PFSK-1 (cell line): ENCODE measurements around the gene TMEM233.

Source experiments
- POLR2AphosphoS5 ChIP-seq: IDR thresholded peaks from 2 replicates; pipeline ENCODE4 v1.6.1; 2012; ENCODE audit warnings: low read depth, mild to moderate bottlenecking, control low read depth, low read length, moderate library complexity
- SIN3A ChIP-seq: IDR thresholded peaks from 2 replicates; pipeline ENCODE4 v1.6.1; 2012; ENCODE audit warnings: mild to moderate bottlenecking, low read length, moderate library complexity, borderline replicate concordance; ENCODE audit not compliant: insufficient read depth
- TF ChIP-seq, protein P1 (sequence below), 2 experiments: IDR thresholded peaks; 2 replicates each; pipeline versions ENCODE4 v1.6.1 to v1.8.0; 2011 to 2012; ENCODE audit warnings: low read depth in 2 of 2, low read length in 2 of 2, control low read depth in 1 of 2, inconsistent platforms in 1 of 2, mild to moderate bottlenecking in 1 of 2, moderate library complexity in 1 of 2; ENCODE audit not compliant: insufficient read depth in 1 of 2

DNA sequence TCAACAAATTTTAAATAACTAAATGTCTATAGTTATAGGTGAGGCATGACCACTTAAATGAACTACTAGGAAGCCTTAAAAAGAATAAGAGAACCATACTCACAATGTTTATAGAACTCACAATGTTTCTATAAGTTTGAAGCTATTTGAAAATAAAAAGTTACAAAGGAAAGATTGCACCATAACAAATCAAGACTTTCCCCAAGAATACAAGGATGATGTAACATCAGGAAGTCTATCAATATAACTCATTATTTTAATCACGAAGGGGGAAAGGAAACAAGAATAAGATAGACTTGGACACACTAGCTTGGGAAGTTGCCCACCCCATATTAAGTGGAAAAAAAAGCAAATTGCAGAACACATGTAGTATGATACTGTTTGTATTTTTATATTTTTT, 26.9 kb downstream of the TMEM233 start:
- TF ChIP-seq POLR2AphosphoS5 (no peak), SIN3A (no peak)
- TF ChIP-seq, protein P1, sequence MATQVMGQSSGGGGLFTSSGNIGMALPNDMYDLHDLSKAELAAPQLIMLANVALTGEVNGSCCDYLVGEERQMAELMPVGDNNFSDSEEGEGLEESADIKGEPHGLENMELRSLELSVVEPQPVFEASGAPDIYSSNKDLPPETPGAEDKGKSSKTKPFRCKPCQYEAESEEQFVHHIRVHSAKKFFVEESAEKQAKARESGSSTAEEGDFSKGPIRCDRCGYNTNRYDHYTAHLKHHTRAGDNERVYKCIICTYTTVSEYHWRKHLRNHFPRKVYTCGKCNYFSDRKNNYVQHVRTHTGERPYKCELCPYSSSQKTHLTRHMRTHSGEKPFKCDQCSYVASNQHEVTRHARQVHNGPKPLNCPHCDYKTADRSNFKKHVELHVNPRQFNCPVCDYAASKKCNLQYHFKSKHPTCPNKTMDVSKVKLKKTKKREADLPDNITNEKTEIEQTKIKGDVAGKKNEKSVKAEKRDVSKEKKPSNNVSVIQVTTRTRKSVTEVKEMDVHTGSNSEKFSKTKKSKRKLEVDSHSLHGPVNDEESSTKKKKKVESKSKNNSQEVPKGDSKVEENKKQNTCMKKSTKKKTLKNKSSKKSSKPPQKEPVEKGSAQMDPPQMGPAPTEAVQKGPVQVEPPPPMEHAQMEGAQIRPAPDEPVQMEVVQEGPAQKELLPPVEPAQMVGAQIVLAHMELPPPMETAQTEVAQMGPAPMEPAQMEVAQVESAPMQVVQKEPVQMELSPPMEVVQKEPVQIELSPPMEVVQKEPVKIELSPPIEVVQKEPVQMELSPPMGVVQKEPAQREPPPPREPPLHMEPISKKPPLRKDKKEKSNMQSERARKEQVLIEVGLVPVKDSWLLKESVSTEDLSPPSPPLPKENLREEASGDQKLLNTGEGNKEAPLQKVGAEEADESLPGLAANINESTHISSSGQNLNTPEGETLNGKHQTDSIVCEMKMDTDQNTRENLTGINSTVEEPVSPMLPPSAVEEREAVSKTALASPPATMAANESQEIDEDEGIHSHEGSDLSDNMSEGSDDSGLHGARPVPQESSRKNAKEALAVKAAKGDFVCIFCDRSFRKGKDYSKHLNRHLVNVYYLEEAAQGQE (IDR thresholded peaks at IDR 0.05; ENCODE audit: insufficient read depth in 1 of 2, low read depth in 2 of 2, low read length in 2 of 2): no peak
